ENCODE measurements around the gene ZNF366.

- no peak for TF ChIP-seq CTCF (IDR thresholded peaks at IDR 0.05; ENCODE audit: insufficient read depth, low read length, poor library complexity, severe bottlenecking)
- no peak for TF ChIP-seq EZH2phosphoT487 (conservative IDR thresholded peaks at IDR 0.05; ENCODE audit: low read length)
Measured at GRCh38 chr5:72434056-72434780, 73.0 kb downstream of the ZNF366 start.
